ENCODE measurements around the gene PIK3R1.
"Not testable (repeated sequence)": the region's sequence is repeated elsewhere in the genome, so short reads cannot be mapped to it uniquely, and the experiment has no call there.

Gene PIK3R1

GRCh38 chr5:68229416-68229815 lies 13.9 kb downstream of the PIK3R1 start:
- peak in 1 of 2 experiments; percentile 74 for DNase-seq

- no peak for DNase-seq
Observed at GRCh38 chr5:68230285-68230684, 14.7 kb downstream of the PIK3R1 start.

- no peak for DNase-seq
Observed at GRCh38 chr5:68231414-68232076, 16.0 kb downstream of the PIK3R1 start.

- no peak for DNase-seq
Observed at GRCh38 chr5:68232277-68232676, 16.7 kb downstream of the PIK3R1 start.

- DNase-seq = no peak
Observed at GRCh38 chr5:68233075-68233474, 17.5 kb downstream of the PIK3R1 start.

GRCh38 chr5:68235229-68235628 lies 19.7 kb downstream of the PIK3R1 start:
- not testable (repeated sequence) for DNase-seq

GRCh38 chr5:68237715-68238114 lies 22.2 kb downstream of the PIK3R1 start:
- no peak for DNase-seq

- DNase-seq = no peak
Observed at GRCh38 chr5:68239487-68239886, 23.9 kb downstream of the PIK3R1 start.

GRCh38 chr5:68240202-68240601 lies 24.6 kb downstream of the PIK3R1 start:
- no peak for DNase-seq

GRCh38 chr5:68240771-68241170 lies 25.2 kb downstream of the PIK3R1 start:
- no peak for DNase-seq

- no peak for DNase-seq
Observed at GRCh38 chr5:68242743-68243142, 27.2 kb downstream of the PIK3R1 start.

- DNase-seq = no peak
Observed at GRCh38 chr5:68243251-68243650, 27.7 kb downstream of the PIK3R1 start.

GRCh38 chr5:68243681-68244080 lies 28.1 kb downstream of the PIK3R1 start:
- DNase-seq = no peak

GRCh38 chr5:68245319-68245718 lies 29.8 kb downstream of the PIK3R1 start:
- no peak for DNase-seq

GRCh38 chr5:68246802-68247201 lies 31.2 kb downstream of the PIK3R1 start:
- no peak for DNase-seq

GRCh38 chr5:68247627-68248026 lies 32.1 kb downstream of the PIK3R1 start:
- DNase-seq = no peak

GRCh38 chr5:68248896-68249295 lies 33.3 kb downstream of the PIK3R1 start:
- DNase-seq = no peak

- DNase-seq = no peak
Observed at GRCh38 chr5:68249520-68249919, 34.0 kb downstream of the PIK3R1 start.

GRCh38 chr5:68250661-68251298 lies 35.2 kb downstream of the PIK3R1 start:
- DNase-seq = no peak

- no peak for DNase-seq
Observed at GRCh38 chr5:68251386-68251785, 35.8 kb downstream of the PIK3R1 start.

GRCh38 chr5:68251804-68252522 lies 36.4 kb downstream of the PIK3R1 start:
- DNase-seq = no peak

GRCh38 chr5:68252673-68253623 lies 37.4 kb downstream of the PIK3R1 start:
- DNase-seq = peak in 1 of 2 experiments; percentile 61
